ENCODE results near the gene SLC16A4.

The SLC16A4 gene

GRCh38 chr1:110375490-110375889 is 15.3 kb downstream of the SLC16A4 start:
- Mint-ChIP-seq H3K27ac (no peak overlapping the region), H3K4me3 (no peak overlapping the region), H3K4me1 (no peaks in the 10 kb centered on the region), H3K36me3 (ENCODE audit: low read depth) (peaks cover 53% of the 10 kb centered on the region), H3K9me3 (no peaks in the 10 kb centered on the region), H3K27me3 (ENCODE audit: low read depth) (no peaks in the 10 kb centered on the region)
- TF ChIP-seq CTCF (IDR thresholded peaks at IDR 0.05; ENCODE audit: unreplicated experiment in 3 of 3) = no peak

GRCh38 chr1:110370827-110371226 is 20.0 kb downstream of the SLC16A4 start:
- Mint-ChIP-seq H3K27ac (no peak overlapping the region), H3K4me1 (no peaks in the 10 kb centered on the region), H3K9me3 (no peaks in the 10 kb centered on the region), H3K27me3 (ENCODE audit: low read depth) (no peaks in the 10 kb centered on the region), H3K4me3 (no peak overlapping the region), H3K36me3 (ENCODE audit: low read depth) (peaks cover 23% of the 10 kb centered on the region)
- TF ChIP-seq CTCF (IDR thresholded peaks at IDR 0.05; ENCODE audit: unreplicated experiment in 3 of 3) = no peak

GRCh38 chr1:110364221-110364620 is 26.6 kb downstream of the SLC16A4 start:
- Mint-ChIP-seq H3K9me3 (no peaks in the 10 kb centered on the region), H3K27me3 (ENCODE audit: low read depth) (no peaks in the 10 kb centered on the region), H3K27ac (no peak overlapping the region), H3K36me3 (ENCODE audit: low read depth) (peaks cover 43% of the 10 kb centered on the region), H3K4me3 (no peak overlapping the region), H3K4me1 (no peaks in the 10 kb centered on the region)
- no peak for TF ChIP-seq CTCF (IDR thresholded peaks at IDR 0.05; ENCODE audit: unreplicated experiment in 3 of 3)

GRCh38 chr1:110361856-110362255 is 29.0 kb downstream of the SLC16A4 start:
- no peak overlapping the region for H3K27ac Mint-ChIP-seq
- peaks cover 49% of the 10 kb centered on the region for H3K36me3 Mint-ChIP-seq (ENCODE audit: low read depth)

GRCh38 chr1:110360431-110360830 is 30.4 kb downstream of the SLC16A4 start:
- Mint-ChIP-seq H3K27me3 (ENCODE audit: low read depth) (no peaks in the 10 kb centered on the region), H3K36me3 (ENCODE audit: low read depth) (peaks cover 46% of the 10 kb centered on the region), H3K4me1 (no peaks in the 10 kb centered on the region), H3K27ac (no peak overlapping the region), H3K4me3 (no peak overlapping the region), H3K9me3 (no peaks in the 10 kb centered on the region)
- no peak for TF ChIP-seq CTCF (IDR thresholded peaks at IDR 0.05; ENCODE audit: unreplicated experiment in 3 of 3)

More at GRCh38 chr1:110361856-110362255, 29.0 kb downstream of the SLC16A4 start:
- Mint-ChIP-seq H3K9me3 (no peaks in the 10 kb centered on the region), H3K4me3 (no peak overlapping the region), H3K4me1 (no peaks in the 10 kb centered on the region), H3K27me3 (ENCODE audit: low read depth) (no peaks in the 10 kb centered on the region)
- no peak for TF ChIP-seq CTCF (IDR thresholded peaks at IDR 0.05; ENCODE audit: unreplicated experiment in 3 of 3)

GRCh38 chr1:110356379-110356778 is 34.4 kb downstream of the SLC16A4 start:
- H3K9me3 Mint-ChIP-seq = no peaks in the 10 kb centered on the region
- H3K36me3 Mint-ChIP-seq (ENCODE audit: low read depth) = peaks cover 24% of the 10 kb centered on the region
- no peak for TF ChIP-seq CTCF (IDR thresholded peaks at IDR 0.05; ENCODE audit: unreplicated experiment in 3 of 3)
- H3K4me1 Mint-ChIP-seq = no peaks in the 10 kb centered on the region
- H3K27me3 Mint-ChIP-seq (ENCODE audit: low read depth) = no peaks in the 10 kb centered on the region
- no peak overlapping the region for H3K27ac Mint-ChIP-seq
- no peak overlapping the region for H3K4me3 Mint-ChIP-seq

Measured in nephron (organoid).